ENCODE data around the gene TBCD.

- TF ChIP-seq CTCF (IDR thresholded peaks at IDR 0.05) (no peak), POLR2AphosphoS5 (IDR thresholded peaks at IDR 0.05) (no peak)
Observed at GRCh38 chr17:82980632-82981031, 228.8 kb downstream of the TBCD start.
